ENCODE data around the gene SOWAHA. TPM values are rescaled to one million over a fixed set of nuclear protein-coding genes. Genes with fewer than 3 reads are reported as not detected.

SOWAHA gene
- polyA plus RNA-seq, 3 donors: not detected

- peaks cover 3 to 4% (median 4%) of the 10 kb centered on the region in 3 donors for H3K27me3 Mint-ChIP-seq (ENCODE audit: low read depth in 3 of 3)
- peaks cover 3 to 6% of the 10 kb centered on the region in 2 donors for H3K36me3 Mint-ChIP-seq
- no peak overlapping the region for H3K27ac ChIP-seq (ENCODE audit: low read depth in 1 of 2, low read length in 2 of 2)
- no peaks in the 10 kb centered on the region for H3K79me2 ChIP-seq (ENCODE audit: insufficient read depth, low read length)
- H3K27me3 ChIP-seq (ENCODE audit: control insufficient read depth in 2 of 2, insufficient read depth in 2 of 2, low read length in 2 of 2): no peaks in the 10 kb centered on the region
- no peaks in the 10 kb centered on the region for H4K20me1 ChIP-seq (ENCODE audit: insufficient read depth, low read length)
- H2AFZ ChIP-seq (ENCODE audit: insufficient read depth, low read depth, low read length, poor library complexity, severe bottlenecking): no peak overlapping the region
- no peaks in the 10 kb centered on the region for H3K9me3 Mint-ChIP-seq
- no peak overlapping the region for H3K27ac Mint-ChIP-seq
- no peaks in the 10 kb centered on the region for H3K9me3 ChIP-seq (replicated peaks in 1 of 2; ENCODE audit: control insufficient read depth in 1 of 2, insufficient read depth in 1 of 2, low read length in 2 of 2)
- no peaks in the 10 kb centered on the region for H3K36me3 ChIP-seq (replicated peaks in 1 of 2; ENCODE audit: control insufficient read depth in 1 of 2, insufficient read depth in 2 of 2, low read length in 2 of 2)
- peaks cover 31% of the 10 kb centered on the region for H3K4me1 Mint-ChIP-seq
- no peak overlapping the region for H3K4me3 Mint-ChIP-seq
- intact Hi-C loops (cut with micrococcal nuclease): no loop called here
- TF ChIP-seq CTCF (IDR thresholded peaks at IDR 0.05): no peak
- no peak overlapping the region for H3K9ac ChIP-seq (ENCODE audit: insufficient read depth, low read length, poor library complexity, severe bottlenecking)
- no peak for DNase-seq
- 98% methylated on average over 9 of the region's 14 CpGs for WGBS (ENCODE audit: insufficient coverage)
- peaks cover 15% of the 10 kb centered on the region in 2 donors for H3K4me1 ChIP-seq (ENCODE audit: control insufficient read depth in 1 of 2, insufficient read depth in 2 of 2, low read length in 2 of 2)
- no peak overlapping the region for H3K4me2 ChIP-seq (replicated peaks; ENCODE audit: extremely low read depth, low read length, poor library complexity, severe bottlenecking)
- no peak overlapping the region for H3K4me3 ChIP-seq (replicated peaks in 1 of 3; ENCODE audit: low read depth in 2 of 3, low read length in 3 of 3)
These were observed 46.9 kb upstream of the SOWAHA start for GRCh38 chr5:132766020-132766805.

DNA sequence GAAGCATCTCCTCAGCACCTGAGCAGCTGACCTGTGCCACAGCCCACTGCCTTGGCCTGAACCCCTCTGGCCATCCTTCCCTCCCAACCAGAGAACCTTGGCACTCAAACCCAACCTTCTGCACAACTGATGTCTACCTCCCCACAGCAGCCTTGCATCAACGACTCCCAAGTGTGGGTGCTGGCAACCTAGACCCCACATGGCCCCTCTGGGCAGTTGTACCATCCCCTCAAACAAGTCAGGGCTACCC, 46.4 kb upstream of the SOWAHA start:
- Mint-ChIP-seq H3K27ac (no peak overlapping the region), H3K9me3 (no peaks in the 10 kb centered on the region), H3K4me1 (peaks cover 30% of the 10 kb centered on the region), H3K4me3 (no peak overlapping the region), H3K27me3 (ENCODE audit: low read depth in 3 of 3) (peaks cover 3 to 7% (median 6%) of the 10 kb centered on the region in 3 donors), H3K36me3 (peaks cover under 1 to 3% of the 10 kb centered on the region in 2 donors)
- Histone ChIP-seq H3K27ac (ENCODE audit: low read depth in 1 of 2, low read length in 2 of 2) (no peak overlapping the region), H4K20me1 (ENCODE audit: insufficient read depth, low read length) (no peaks in the 10 kb centered on the region), H3K4me1 (ENCODE audit: control insufficient read depth in 1 of 2, insufficient read depth in 2 of 2, low read length in 2 of 2) (peaks cover 15% of the 10 kb centered on the region in 2 donors), H3K9ac (ENCODE audit: insufficient read depth, low read length, poor library complexity, severe bottlenecking) (no peak overlapping the region), H3K27me3 (ENCODE audit: control insufficient read depth in 2 of 2, insufficient read depth in 2 of 2, low read length in 2 of 2) (no peaks in the 10 kb centered on the region), H3K79me2 (ENCODE audit: insufficient read depth, low read length) (no peaks in the 10 kb centered on the region), H3K9me3 (replicated peaks in 1 of 2; ENCODE audit: control insufficient read depth in 1 of 2, insufficient read depth in 1 of 2, low read length in 2 of 2) (no peaks in the 10 kb centered on the region), H3K4me2 (replicated peaks; ENCODE audit: extremely low read depth, low read length, poor library complexity, severe bottlenecking) (no peak overlapping the region), H3K4me3 (replicated peaks in 1 of 3; ENCODE audit: low read depth in 2 of 3, low read length in 3 of 3) (no peak overlapping the region), H3K36me3 (replicated peaks in 1 of 2; ENCODE audit: control insufficient read depth in 1 of 2, insufficient read depth in 2 of 2, low read length in 2 of 2) (no peaks in the 10 kb centered on the region), H2AFZ (ENCODE audit: insufficient read depth, low read depth, low read length, poor library complexity, severe bottlenecking) (no peak overlapping the region)
- no peak for DNase-seq
- 100% methylated on average over 1 of the region's 1 CpG for WGBS (ENCODE audit: insufficient coverage)
- intact Hi-C loops (cut with micrococcal nuclease): no loop called here
- TF ChIP-seq CTCF (IDR thresholded peaks at IDR 0.05): no peak

Measured in CD14-positive monocyte (primary cell).